Measurements from ENCODE around the gene STAC3. TPM values are rescaled to one million over a fixed set of nuclear protein-coding genes. Genes with fewer than 3 reads are reported as not detected.

The STAC3 gene
- total and polyA plus RNA-seq, 4 donors = 0.19 to 1.3 (median 0.96) TPM

DNA sequence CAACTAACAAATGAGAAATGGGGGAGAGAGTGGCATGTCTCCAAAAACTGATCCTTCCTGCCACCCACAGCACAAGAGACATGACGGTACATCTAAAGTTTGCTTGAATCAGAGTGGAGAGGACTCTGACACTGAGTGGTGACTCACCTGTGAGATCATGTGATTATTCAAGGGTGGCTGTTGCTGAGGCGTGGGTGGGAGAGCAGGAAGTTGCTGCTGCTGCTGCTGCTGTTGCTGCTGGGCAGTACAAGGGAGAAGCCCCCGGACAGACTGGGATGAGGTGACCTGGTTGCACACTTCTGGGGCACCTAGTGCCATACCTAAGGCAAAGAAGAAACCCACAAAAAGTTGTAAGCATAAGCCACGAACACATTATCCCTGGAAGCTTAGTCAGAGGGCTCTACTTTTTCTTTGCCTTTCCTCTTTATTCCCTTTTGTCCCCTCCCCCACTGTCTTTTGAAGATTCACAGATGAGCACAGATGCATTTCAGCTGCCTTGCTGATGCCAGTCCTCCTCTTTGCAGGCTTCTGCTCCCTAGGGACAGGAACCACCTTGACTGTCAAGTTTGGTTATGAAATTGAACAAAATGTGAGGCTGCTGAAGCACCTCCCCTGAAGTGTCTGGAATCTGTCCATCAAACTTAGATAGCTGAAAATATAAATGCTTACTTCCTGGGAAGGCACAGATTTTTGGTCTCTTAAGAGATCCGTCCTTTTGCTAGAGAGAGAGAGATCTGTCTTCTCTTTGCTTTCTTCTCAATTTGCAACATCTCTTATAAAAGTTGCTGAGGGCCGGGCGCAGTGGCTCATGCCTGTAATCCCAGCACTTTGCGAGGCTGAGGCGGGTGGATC, 29.4 kb upstream of the STAC3 start:
- WGBS = 73% methylated on average over 9 of the region's 9 CpGs
- Histone ChIP-seq H3K27ac (ENCODE audit: low read depth in 1 of 2, low read length in 2 of 2) (peak overlapping the region; percentile 65 to 77), H3K27me3 (ENCODE audit: control insufficient read depth in 4 of 4, insufficient read depth in 4 of 4, low read length in 3 of 4) (no peaks in the 10 kb centered on the region), H3K4me3 (ENCODE audit: low read depth in 1 of 3, low read length in 3 of 3) (no peak overlapping the region), H3K4me1 (ENCODE audit: control insufficient read depth in 4 of 4, insufficient read depth in 4 of 4, low read length in 3 of 4) (peaks cover 0 to 4% (median 3%) of the 10 kb centered on the region in 4 donors), H3K36me3 (ENCODE audit: control insufficient read depth in 4 of 4, insufficient read depth in 3 of 4, low read depth in 1 of 4, low read length in 3 of 4) (peaks cover 2 to 50% (median 42%) of the 10 kb centered on the region in 4 donors), H3K9me3 (ENCODE audit: control insufficient read depth in 4 of 4, low read length in 3 of 4) (no peaks in the 10 kb centered on the region), H3K9ac (ENCODE audit: low read depth in 1 of 2, low read length in 2 of 2) (no peak overlapping the region)
- no peak for DNase-seq (ENCODE audit: low spot score)
- peak in 1 of 2 donors; percentile 28 for TF ChIP-seq GABPA (IDR thresholded peaks at IDR 0.05 in 1 of 2, conservative IDR thresholded peaks at IDR 0.05 in 1 of 2)
- no peak for TF ChIP-seq CTCF (IDR thresholded peaks at IDR 0.05; ENCODE audit: low read depth, low read length, missing input control)
- peak; percentile 99 for TF ChIP-seq JUND (IDR thresholded peaks at IDR 0.05)
- no peak for TF ChIP-seq NR2F2 (IDR thresholded peaks at IDR 0.05)
- peak; percentile 52 to 77 for TF ChIP-seq HNF4A (conservative IDR thresholded peaks at IDR 0.05)
- TF ChIP-seq RAD21 (IDR thresholded peaks at IDR 0.05) = peak; percentile 12 to 13
- TF ChIP-seq SP1 (IDR thresholded peaks at IDR 0.05) = peak; percentile 58
- TF ChIP-seq, protein P1, sequence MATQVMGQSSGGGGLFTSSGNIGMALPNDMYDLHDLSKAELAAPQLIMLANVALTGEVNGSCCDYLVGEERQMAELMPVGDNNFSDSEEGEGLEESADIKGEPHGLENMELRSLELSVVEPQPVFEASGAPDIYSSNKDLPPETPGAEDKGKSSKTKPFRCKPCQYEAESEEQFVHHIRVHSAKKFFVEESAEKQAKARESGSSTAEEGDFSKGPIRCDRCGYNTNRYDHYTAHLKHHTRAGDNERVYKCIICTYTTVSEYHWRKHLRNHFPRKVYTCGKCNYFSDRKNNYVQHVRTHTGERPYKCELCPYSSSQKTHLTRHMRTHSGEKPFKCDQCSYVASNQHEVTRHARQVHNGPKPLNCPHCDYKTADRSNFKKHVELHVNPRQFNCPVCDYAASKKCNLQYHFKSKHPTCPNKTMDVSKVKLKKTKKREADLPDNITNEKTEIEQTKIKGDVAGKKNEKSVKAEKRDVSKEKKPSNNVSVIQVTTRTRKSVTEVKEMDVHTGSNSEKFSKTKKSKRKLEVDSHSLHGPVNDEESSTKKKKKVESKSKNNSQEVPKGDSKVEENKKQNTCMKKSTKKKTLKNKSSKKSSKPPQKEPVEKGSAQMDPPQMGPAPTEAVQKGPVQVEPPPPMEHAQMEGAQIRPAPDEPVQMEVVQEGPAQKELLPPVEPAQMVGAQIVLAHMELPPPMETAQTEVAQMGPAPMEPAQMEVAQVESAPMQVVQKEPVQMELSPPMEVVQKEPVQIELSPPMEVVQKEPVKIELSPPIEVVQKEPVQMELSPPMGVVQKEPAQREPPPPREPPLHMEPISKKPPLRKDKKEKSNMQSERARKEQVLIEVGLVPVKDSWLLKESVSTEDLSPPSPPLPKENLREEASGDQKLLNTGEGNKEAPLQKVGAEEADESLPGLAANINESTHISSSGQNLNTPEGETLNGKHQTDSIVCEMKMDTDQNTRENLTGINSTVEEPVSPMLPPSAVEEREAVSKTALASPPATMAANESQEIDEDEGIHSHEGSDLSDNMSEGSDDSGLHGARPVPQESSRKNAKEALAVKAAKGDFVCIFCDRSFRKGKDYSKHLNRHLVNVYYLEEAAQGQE (IDR thresholded peaks at IDR 0.05) = no peak
- peak; percentile 91 to 92 for TF ChIP-seq EGR1 (IDR thresholded peaks at IDR 0.05; ENCODE audit: low read depth in 2 of 2)
- TF ChIP-seq MAX (IDR thresholded peaks at IDR 0.05) = no peak
- TF ChIP-seq RXRA (IDR thresholded peaks at IDR 0.05) = peak in 1 of 2 donors; percentile 30
- TF ChIP-seq HNF4G (IDR thresholded peaks at IDR 0.05) = no peak
- TF ChIP-seq YY1 (IDR thresholded peaks at IDR 0.05) = peak; percentile 16
- TF ChIP-seq TAF1 (conservative IDR thresholded peaks at IDR 0.05) = no peak
- TF ChIP-seq FOXA2 (IDR thresholded peaks at IDR 0.05) = peak; percentile 25
- TF ChIP-seq FOXA1 (IDR thresholded peaks at IDR 0.05) = no peak
- no peak for TF ChIP-seq ZBTB33 (IDR thresholded peaks at IDR 0.05)
- peak; percentile 96 for TF ChIP-seq ATF3 (IDR thresholded peaks at IDR 0.05)
